Omental fat pad (tissue), 4 donors: Measurements from ENCODE around the gene NLGN3. TPM values are rescaled to one million over a fixed set of nuclear protein-coding genes. Genes with fewer than 3 reads are reported as not detected.
A peak's percentile ranks its signal among the peaks of the same experiment; 100 is the strongest.

Experiments used
- ATAC-seq: fragments of 150-250 bp; one replicate; pipeline ENCODE4 v1.9.1; 2016; ENCODE audit warnings: mild to moderate bottlenecking, moderate library complexity; ENCODE audit not compliant: low FRiP score
- DNase-seq: peaks from one replicate; pipeline ENCODE4 v3.0.0-alpha.2; 2019; ENCODE audit warnings: low spot score
- total RNA-seq, 4 donors: library from RNA; depleted of rRNA; stranded (reverse); fragments of >200 nt; gene quantifications; one replicate each; pipeline ENCODE4 v1.1.0, GENCODE V29; 2016
- TF ChIP-seq, protein P1 (sequence below), 3 donors: fragments of 450-650 bp; IDR thresholded peaks; one replicate each; pipeline ENCODE4 v1.5.1; 2016 to 2017; ENCODE audit warnings: antibody characterized with exemption in 3 of 3, mild to moderate bottlenecking in 3 of 3, moderate library complexity in 2 of 3

Gene NLGN3
- total RNA-seq, 4 donors from 2014 or later: 0.25 to 1.7 (median 0.87) TPM

DNA sequence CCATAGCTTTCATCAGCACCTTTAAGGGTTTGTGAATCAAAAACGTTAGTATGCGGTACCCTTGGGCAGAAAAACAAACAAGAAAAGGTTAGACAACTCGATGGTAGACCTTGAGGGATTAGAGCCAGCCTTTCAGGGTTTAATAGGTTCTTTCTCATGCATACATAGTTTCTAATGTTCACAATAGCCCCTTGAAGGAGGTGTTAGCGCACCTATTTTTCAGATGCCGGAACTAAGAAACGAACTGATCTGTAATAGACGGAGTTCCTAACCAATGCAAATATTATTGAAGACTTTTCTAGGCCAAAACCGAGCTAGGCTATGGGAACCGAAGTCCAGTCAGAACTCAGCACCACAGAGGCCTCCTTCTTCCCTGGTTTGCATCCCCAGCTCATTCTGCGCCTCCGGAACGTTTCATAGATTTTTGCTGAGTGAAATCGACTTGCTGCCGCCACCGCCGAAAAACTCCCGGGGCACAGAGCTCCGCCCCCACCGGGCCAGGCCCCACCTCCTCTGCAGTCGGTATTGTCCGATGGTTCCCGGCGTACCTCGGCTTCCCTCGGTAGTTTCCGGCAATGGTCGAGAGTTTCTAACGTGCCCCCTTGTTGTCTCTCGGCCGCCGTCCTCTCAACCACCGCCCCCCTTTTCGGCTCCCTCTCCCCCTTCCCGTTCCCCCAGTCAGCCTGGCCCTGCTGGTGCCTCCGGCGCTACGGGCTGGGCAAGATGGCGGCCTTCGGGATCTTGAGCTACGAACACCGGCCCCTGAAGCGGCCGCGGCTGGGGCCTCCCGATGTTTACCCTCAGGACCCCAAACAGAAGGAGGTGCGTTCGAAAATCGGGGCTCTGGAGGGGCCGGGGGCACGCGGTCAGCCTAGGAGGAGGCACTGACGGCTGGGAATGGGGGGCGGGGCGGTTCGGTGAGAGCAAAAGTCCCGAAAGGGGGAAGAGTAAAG, 26.3 kb upstream of the NLGN3 start, which contains the start of gene MED12:
Gene MED12 (plus strand): TSS at position 565 of the 953 bp plus-strand sequence. CDS start 159 bp downstream, at position 724.
- TF ChIP-seq, protein P1, sequence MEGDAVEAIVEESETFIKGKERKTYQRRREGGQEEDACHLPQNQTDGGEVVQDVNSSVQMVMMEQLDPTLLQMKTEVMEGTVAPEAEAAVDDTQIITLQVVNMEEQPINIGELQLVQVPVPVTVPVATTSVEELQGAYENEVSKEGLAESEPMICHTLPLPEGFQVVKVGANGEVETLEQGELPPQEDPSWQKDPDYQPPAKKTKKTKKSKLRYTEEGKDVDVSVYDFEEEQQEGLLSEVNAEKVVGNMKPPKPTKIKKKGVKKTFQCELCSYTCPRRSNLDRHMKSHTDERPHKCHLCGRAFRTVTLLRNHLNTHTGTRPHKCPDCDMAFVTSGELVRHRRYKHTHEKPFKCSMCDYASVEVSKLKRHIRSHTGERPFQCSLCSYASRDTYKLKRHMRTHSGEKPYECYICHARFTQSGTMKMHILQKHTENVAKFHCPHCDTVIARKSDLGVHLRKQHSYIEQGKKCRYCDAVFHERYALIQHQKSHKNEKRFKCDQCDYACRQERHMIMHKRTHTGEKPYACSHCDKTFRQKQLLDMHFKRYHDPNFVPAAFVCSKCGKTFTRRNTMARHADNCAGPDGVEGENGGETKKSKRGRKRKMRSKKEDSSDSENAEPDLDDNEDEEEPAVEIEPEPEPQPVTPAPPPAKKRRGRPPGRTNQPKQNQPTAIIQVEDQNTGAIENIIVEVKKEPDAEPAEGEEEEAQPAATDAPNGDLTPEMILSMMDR (IDR thresholded peaks at IDR 0.05): no peak
- peak; percentile 96 for ATAC-seq
- peak; percentile 42 for DNase-seq

DNA sequence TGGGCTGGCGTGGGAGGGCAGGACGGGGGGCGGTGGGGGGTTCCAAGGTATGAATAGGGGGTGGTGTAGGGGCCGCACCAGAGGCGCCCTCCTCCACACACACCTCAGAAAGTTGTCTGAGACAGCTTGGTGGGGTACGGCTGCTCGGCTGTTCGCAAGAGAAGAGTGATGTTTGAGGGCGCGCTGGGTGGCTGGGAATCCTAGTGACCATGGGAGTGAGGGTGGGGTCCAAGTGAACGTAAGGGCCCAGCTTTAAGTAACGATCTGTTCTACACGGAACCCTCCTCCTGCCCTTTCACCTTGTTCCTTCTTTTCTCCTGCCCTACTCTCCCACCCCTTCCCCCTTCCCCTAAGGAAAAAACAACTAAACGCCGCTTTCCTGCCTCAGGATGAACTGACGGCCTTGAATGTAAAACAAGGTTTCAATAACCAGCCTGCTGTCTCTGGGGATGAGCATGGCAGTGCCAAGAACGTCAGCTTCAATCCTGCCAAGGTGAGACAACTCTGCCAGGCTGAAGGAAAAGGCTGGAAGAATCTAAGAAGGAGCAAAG, 25.6 kb upstream of the NLGN3 start:
- TF ChIP-seq, protein P1 (IDR thresholded peaks at IDR 0.05): no peak
- ATAC-seq: peak; percentile 44
- DNase-seq: no peak

DNA sequence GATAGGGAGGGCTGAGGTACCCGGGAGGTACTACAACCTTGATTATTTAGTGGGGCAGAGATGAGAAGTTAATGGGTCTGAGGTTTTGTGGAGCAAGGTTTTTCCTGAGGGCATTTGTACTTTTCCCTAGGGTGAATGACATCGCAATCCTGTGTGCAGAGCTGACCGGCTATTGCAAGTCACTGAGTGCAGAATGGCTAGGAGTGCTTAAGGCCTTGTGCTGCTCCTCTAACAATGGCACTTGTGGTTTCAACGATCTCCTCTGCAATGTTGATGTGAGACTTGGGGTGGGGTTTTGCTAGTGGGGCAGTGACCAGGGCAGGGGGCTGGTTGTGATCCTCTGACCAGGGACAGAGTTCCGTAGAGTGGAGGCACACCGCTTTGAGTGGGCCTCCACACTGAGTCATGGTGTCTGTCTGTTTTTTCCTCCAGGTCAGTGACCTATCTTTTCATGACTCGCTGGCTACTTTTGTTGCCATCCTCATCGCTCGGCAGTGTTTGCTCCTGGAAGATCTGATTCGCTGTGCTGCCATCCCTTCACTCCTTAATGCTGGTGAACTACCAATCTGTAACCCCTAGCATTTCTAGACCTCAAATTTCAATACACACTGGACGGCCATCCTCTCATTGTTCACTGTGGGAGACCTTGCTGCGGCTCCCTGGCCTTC, 16.3 kb upstream of the NLGN3 start:
- DNase-seq: no peak
- no peak for ATAC-seq
- TF ChIP-seq, protein P1 (IDR thresholded peaks at IDR 0.05): no peak

DNA sequence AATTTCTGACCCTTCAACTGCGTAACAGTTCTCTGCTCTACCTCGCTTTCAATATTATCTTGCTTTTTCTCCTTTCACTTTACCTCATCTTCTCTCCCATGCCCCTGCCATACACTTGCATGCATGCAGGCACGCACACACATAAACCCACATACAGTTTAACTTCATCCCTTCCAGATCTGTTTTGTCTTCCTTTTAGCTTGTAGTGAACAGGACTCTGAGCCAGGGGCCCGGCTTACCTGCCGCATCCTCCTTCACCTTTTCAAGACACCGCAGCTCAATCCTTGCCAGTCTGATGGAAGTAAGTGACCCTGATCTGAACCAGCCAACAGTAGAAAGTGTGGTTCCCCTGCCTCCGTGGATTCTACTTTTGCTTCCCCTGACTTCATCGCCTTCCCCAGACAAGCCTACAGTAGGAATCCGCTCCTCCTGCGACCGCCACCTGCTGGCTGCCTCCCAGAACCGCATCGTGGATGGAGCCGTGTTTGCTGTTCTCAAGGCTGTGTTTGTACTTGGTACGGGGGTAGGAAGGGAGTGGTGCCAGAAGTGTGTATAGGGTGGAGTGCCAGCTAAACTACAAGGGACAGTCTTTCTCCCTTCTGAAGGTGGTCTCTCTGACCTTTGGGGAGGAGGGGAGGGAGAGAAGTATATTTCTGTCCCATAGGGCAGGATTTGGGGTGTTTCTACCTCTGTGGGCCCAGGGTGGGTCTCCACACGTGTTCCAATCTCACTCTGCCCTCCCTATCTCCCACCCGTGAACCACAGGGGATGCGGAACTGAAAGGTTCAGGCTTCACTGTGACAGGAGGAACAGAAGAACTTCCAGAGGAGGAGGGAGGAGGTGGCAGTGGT, 15.5 kb upstream of the NLGN3 start:
- TF ChIP-seq, protein P1 (IDR thresholded peaks at IDR 0.05): peak in 1 of 3 donors; percentile 7
- ATAC-seq: peak; percentile 63
- DNase-seq: peak; percentile 37

DNA sequence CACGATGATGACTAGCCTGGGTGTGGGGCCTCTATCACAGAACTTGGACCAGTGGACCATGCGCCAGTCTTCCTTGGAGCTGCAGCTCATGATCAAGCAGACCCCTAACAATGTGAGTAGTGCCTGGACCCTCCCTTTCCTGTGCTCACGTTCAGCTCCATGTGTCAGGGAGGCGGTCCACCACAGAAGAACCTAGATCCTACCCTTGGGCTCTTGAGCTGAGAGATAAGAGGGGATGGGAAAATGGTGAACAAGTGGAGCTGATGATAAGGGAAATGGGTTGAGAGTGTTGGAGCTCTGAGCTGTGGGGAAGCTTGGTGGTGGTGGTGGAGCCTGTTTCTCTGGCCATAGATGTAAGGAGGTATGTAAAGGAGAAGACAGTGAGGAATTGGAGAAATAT, 13.1 kb upstream of the NLGN3 start:
- TF ChIP-seq, protein P1 (IDR thresholded peaks at IDR 0.05): no peak
- ATAC-seq (no peak), DNase-seq (no peak)

DNA sequence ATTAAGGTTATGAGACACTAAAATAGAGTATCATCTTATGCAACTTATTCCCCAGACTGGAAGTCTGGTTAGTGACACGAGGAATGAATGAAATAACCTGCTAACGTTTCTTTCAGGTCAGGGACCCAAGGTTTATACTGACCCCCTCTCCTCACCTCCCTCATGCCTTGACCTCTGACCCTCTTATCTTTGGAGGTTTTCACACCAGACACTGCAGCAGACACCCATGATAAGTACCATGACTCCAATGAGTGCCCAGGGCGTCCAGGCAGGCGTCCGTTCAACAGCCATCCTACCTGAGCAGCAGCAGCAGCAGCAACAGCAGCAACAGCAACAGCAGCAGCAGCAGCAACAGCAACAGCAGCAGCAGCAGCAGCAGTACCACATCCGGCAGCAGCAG, 4.2 kb upstream of the NLGN3 start:
- no peak for DNase-seq
- TF ChIP-seq, protein P1 (IDR thresholded peaks at IDR 0.05): no peak
- ATAC-seq: no peak
